CD1c-positive myeloid dendritic cell (primary cell): ENCODE results near the gene NT5C.

Experiments used
- DNase-seq: peaks from one replicate; pipeline ENCODE4 v3.0.0-alpha.2; 2016; ENCODE audit errors: extremely low spot score

Gene NT5C

DNA sequence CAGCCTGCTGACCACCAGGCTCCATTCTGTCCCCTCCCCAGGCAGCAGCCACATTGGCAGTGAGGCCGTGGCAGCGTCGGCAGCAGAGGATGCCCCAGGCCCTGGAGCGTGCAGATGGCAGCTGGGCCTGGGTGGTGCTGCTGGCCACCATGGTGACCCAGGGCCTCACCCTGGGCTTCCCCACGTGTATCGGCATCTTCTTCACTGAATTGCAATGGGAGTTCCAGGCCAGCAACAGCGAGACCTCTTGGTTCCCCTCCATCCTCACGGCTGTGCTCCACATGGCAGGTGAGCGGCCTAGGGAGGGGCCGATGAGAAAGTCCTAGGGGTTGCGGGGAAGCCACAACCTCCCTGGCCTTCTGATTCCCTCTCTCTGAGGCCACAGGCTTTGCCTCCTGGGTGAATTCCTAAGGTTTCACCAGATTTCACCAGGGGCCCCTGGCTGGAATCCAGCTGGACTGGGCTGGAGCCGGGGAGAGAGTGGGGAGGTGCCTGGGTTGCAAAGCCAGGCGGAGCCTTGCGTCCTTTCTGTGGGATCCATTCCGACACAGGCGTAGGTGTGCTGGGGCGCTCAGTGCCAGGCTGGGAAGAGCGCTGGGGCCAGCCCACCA is 37.9 kb downstream of the NT5C start:
- DNase-seq, result peak; percentile 0

DNA sequence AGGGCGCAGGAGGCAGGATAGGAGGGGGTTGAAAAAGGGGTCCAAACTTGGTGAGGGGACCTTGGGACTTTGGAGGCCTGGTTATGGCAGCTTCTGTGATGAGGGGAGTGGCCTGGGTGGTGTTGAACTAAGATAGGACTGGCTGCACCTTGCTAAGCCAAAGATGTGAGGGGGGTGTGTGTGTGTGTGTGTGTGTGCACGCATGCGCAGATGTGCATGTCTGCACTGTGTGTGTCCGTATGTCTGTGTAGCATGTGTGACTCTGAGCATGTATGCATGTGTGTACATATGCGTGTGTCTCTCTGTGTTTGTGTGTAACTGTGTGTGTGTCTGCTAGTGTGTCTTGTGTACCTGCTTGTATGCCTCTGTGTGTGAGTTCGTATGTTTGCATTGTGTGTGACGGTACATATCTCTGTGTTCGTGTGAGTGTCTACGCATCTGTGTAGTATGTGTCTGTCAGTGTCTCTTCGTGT is 39.7 kb downstream of the NT5C start:
- no peak for DNase-seq

DNA sequence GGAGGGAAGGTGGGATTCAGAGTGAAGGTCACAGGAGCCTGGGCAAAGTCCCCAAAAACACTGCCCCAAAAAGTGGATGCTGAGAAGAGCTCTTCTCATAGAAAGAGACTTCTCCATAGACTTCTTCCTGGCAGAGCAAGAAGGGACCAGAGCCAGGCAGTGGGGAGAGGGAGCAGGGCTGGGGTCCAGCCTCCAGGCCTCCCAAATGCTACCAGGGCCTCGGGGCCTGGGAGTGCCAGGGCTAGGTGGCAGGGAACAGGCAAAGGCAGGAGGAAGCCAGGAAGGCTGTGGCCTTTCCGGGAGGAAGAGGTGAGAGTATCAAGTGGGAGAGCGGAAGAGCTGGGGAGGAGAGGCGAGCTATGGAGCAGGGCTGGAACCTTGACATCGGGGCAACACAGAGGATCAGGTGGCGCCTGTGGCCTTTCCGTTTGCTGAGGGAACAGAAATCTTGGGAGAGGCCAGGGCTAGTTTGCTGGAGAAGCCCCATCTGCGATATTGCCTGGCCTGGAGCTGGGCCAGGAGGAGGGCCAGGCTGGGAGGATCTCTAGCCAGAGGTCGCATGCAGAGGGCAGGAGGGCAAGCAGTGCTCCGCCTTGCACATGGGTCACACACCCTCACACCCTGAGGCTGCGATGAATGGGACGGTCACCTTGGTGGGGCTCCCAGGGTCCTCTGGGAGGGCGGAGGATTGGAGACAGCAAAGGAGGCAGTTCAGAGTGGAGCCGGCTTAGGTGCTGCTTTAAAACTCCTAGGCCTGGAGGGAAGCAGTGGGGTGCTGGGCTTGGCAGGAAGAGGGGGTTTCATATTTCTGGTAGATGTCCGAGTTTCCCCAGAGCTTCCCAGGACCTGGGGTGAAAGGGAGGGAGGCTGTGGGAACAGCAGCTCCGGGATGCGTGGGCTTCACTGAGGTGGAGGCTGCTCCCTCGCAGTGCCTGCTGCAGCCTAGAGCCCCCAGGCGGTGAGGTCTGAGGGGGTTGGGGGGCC is 40.4 kb downstream of the NT5C start:
- peak; percentile 0 for DNase-seq

DNA sequence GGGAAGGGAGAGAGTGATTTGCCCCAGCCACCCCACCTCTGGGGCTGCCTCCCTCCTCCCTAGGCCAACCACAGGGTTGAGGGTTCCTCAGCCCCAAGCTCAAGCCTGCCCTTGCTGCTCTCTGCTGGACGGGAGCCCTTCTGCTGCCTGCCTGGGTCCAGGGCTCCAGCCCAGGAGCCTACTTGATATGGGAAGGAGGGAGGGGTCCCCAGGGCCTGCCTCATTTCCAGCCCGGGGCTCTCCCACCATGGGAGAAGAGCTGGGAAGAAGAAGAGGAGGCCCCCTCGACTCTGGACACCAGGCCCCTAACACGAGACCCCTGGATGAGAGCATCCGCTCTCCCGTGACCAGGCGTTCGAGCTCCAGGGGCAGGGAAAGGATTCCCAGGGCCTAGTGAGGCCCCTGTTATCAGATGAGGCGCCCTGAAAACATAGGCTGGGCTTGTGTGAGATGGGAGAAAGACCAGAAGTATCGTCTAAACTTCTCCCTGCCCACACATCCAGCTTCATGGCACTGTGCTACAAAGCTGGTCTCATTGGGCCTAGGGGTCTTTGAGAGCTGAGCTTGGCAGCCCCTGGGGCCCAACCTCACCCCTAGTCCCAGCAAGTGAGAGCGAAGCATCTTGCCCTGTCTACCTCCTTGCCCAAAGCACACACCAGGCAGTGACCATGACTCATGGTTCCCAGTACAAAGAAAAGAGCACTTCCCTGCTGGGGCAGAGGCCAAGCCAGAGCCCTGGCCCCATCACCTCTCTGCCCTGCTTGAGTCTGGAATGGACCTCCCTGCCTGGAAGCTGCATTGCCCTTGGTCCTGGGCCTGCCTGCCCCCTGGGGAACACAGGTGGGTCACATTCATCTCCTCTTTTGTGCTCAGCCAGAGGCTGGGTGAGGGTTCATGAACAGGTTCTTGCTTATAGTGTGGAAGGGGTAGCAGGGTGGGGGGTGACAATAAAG is 42.8 kb downstream of the NT5C start:
- peak; percentile 72 for DNase-seq

DNA sequence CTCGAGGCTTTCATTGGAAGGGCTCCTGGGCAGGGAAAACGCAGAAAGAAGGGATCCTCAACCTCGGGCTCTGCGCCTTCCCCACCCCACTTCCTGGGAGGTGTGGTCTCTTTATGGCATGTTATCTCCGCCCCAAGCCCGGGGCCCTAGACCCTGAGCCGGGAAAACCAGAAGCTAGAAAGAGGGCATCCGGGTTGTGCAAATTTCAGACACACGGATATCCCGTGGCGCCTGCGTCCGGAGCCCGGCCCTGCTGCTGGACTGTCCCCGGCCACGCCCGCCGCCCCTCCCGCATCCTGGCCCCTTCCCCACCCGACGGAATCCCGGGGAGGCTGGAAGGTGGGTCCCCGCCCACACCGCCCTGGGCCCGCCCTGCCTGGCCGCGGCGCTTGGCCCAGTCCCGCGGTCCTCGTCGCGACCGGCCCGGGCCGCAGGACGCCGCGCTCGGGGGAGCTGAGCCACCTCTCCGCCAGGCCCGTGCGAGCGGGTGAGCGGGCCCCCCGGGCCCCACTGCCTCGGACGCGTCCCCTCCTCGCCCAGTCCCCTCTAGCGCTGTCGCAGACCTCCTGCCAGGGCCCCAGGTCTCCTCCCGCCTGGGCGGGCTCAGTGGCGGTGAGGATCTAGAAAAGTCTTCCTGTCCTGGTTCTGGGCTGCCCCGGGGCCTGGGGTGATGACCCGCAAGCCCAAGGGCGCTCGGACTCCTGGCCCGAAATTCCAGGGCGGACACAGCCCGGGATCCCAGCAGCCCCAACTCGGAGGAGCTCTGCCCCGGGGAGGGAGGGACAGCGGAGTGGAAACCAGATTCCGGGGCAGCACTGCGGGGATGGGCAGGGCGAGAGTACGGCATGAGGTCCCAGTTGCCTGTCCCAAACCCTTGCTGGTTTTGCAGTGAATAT is 43.7 kb downstream of the NT5C start, which contains the start of gene SLC16A5:
TSS of gene SLC16A5 (plus strand) at position 397 of the 896 bp plus-strand sequence. CDS start 5,683 bp downstream, outside the sequence.
- peak; percentile 86 for DNase-seq

DNA sequence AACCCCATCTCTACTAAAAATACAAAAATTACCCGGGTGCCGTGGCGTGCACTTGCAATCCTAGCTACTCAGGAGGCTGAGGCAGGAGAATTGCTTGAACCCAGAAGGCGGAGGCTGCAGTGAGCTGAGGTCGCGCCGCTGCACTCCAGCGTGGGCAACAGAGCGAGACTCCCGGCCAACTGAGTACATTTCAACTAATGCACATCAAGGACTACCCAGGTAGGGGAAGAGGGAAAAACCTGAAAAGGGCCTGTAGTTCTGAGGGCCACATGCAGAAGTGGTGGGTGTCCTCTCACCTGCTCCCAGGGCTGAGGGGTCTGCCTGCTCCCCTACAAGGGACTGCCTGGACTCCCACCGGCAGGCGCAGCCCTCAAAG is 44.4 kb downstream of the NT5C start:
- DNase-seq, result no peak

DNA sequence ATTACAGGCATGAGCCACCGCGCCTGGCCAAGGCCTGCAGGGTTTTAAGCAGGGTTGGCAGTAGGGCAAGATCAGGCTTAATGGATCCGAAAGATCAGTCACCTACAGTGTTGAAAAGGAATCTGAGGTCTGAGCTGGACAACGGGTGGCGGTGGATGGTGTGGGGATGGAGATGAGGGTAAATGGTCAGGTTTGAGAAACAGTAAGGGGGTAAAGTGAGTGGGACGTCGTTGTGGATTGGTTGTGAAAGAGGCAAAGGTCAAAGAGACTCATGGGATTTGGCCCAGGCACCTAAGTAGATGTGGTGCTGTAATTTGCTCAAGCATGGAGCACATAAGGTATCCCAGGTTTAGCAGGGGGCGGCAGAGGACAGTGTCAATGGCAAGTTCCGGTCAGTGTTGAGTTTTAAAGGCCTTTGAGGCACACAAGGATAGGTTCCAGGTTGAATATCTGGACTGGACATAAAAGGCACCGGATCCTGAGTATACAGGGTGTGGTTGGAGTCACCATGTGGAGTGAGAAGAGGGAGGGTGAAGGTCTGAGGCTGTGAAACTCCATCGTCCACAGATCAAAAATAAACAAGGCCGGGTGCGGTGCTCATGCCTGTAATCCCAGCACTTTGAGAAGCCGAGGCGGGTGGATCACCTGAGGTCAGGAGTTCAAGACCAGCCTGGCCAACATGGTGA is 44.9 kb downstream of the NT5C start:
- no peak for DNase-seq

DNA sequence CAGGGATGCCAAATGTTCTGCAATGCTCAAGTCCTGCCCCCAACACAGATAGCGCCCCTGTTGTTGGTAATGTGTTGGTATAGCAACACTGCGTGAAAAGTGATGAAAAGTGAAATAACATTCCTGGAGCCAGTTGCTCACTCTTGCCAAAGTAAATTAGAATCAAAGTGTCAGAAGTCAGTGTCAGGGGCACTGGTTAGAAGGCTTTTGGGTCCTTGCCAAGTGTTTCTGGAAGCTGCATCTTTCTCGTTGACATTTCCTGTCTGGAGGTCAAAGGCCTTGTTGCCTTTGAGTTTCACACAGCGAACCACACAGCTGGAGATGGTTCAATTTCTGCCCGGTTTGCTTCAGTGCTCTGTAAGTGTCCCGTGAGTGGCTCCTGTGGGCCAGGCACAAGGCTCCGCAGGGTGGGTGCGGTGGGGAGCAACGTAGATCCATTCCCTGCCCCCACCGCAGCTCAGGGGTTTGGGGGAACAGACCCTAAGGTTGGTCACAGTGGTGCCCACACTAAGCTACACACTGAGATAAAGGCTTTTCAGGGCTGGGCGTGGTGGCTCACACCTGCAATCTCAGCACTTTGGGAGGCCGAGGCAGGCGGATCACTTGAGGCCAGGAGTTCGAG is 47.4 kb downstream of the NT5C start:
- no peak for DNase-seq

DNA sequence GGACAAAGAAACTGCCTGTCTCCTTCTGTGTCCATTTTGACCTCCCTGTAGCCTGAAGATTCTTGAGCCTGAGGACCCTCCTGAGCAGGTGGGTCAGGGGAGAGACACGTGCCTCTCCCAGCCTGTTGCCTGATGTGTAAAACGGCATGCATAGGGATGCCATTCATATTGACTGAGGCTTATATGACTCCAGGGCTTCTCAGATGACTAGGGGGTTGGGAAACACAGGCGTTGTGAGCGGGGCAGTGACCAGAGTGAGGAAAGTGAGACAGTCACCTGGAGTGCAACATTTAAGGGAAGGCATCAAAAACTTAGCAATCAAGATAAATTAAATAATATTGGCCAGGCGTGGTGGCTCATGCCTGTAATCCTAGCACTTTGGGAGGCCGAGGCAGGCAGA is 48.9 kb downstream of the NT5C start:
- no peak for DNase-seq

DNA sequence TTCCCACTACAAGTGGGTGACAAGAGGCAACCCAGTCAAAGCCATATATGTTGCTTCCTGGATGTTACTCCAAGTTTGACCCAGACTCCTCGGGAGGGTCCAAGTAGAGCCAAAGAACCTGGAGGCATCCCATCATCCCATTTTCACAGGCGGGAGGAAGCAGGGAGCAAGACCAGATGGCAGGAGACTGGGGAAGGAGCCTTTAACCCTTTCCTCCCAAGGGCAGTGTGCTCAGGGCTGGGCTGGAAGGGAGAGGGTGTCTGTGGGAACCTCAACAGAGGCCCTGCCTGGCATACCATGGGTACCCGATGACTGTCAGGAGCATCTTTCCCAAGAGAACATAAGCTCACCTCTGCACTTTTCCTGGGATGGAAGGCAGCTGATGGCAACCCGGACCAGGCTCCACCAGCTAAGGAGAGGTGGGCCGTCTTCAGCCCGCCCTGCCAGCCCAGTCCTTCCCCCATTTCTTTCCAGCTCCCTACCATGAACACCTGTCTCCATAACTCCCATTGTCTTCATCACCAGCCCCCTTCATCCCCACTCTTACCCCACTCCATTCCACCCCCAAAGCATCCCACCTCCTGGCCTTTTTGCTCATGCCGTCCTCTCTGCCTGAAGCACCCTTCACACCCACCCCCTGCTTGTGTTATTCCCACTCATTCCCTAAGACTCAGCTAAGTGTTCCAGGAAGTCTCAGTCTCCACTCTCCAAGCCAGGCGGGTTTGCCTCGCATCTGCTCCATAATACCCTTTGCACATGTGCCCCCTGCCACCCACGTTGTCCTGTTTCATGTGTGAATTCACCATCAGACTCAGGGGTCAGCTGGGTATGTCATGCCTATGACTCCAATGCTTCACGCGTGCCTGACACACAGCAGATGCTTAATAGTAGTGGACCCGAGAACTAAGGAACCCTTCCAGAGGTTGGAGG is 49.7 kb downstream of the NT5C start:
- DNase-seq, result no peak
